GM12891 (cell line): ENCODE data around the gene C5orf15.

Source experiments
- POLR2A ChIP-seq: IDR thresholded peaks from 2 replicates; pipeline ENCODE4 v1.6.1; 2011; ENCODE audit warnings: low read depth, low read length, control low read depth
- POLR2AphosphoS5 ChIP-seq: IDR thresholded peaks from 2 replicates; pipeline ENCODE4 v1.6.1; 2011; ENCODE audit warnings: low read depth, low read length, control low read depth
- TAF1 ChIP-seq: IDR thresholded peaks from 2 replicates; pipeline ENCODE4 v1.6.1; 2011; ENCODE audit warnings: low read depth, low read length, control low read depth

DNA sequence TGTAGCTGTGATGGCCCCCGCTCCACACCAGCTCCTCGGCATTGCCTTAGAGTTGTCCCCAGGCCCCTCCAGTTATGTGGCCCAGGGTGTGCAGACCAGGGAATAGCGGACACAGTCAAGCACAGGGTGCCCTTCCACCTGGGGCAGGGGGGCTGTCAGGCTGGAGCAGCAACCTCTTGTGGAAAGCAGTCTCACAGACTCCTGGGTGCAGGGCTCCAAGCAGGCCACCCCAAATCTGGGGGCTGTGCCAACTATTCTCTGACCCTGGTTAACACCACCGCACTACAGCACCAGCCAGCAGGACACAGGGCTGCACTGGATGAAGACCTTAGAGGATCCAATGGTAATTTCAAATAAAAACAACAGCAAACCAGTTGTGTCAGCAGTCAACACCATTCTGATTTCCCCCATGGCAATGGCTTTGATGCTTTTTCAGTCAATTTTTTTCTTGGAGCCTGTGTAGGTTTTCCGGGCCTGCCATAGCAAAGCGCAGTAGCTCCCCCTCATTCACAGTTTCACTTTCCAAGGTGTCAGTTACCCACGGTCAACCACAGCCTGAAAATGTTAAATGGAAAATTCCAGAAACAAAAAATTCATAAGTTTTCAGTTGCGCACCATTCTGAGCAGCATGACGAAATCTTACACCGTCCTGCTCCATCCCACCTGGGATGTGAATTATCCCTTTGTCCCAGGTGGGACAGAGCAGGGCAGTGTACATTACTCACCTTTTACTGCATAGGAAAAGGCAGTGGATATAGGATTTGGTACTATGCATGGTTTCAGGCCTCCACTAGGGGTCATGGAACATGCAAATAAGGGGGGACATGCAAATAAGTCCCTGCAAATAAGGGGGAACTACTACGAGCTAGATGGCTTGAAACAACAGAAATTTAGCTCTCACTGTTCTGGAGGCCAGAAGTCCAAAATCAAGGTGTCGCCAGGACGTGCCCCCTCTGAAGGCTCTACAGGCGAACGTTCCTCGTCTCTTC lies 49.0 kb downstream of the C5orf15 start:
- TF ChIP-seq POLR2A, result no peak
- TF ChIP-seq TAF1, result no peak
- TF ChIP-seq POLR2AphosphoS5, result no peak
